Keratinocyte (primary cell): ENCODE data around the gene FBXO47. TPM values are rescaled to one million over a fixed set of nuclear protein-coding genes. Genes with fewer than 3 reads are reported as not detected.

Source experiments
- DNase-seq: peaks from one replicate; pipeline ENCODE4 v3.0.0-alpha.2; 2011; ENCODE audit warnings: low read depth, missing footprints, low spot score
- FAIRE-seq: peaks from 2 replicates; lab custom pipeline; 2011; peaks lifted over from hg19 to GRCh38; lab: Jason Lieb, UNC
- H2AFZ ChIP-seq: 2 replicates; pipeline ENCODE4 v1.6.0; 2012; ENCODE audit warnings: low read length, control low read depth, inconsistent platforms; ENCODE audit not compliant: control insufficient read depth
- H3K27ac ChIP-seq: 2 replicates; pipeline ENCODE4 v1.5.1; 2011; ENCODE audit warnings: low read length; ENCODE audit not compliant: control insufficient read depth, insufficient read depth
- H3K27me3 ChIP-seq: 3 replicates; pipeline ENCODE4 v1.6.0; 2011; ENCODE audit warnings: low read length; ENCODE audit not compliant: control insufficient read depth, insufficient read depth; ENCODE audit errors: extremely low read depth
- H3K36me3 ChIP-seq, 2 experiments: 2 replicates in 1 of 2; 3 replicates in 1 of 2; pipeline ENCODE4 v1.5.1; 2011; ENCODE audit warnings: low read length in 2 of 2, mild to moderate bottlenecking in 1 of 2; ENCODE audit not compliant: control insufficient read depth in 2 of 2, insufficient read depth in 2 of 2; ENCODE audit errors: extremely low read depth in 1 of 2
- H3K4me1 ChIP-seq: 3 replicates; pipeline ENCODE4 v1.5.1; 2011; ENCODE audit warnings: low read length; ENCODE audit not compliant: control insufficient read depth, insufficient read depth; ENCODE audit errors: extremely low read depth
- H3K4me2 ChIP-seq: 3 replicates; pipeline ENCODE4 v1.6.0; 2011; ENCODE audit warnings: low read depth, low read length; ENCODE audit not compliant: control insufficient read depth, insufficient read depth; ENCODE audit errors: extremely low read depth
- H3K4me3 ChIP-seq, 3 experiments: fragments of 200-600 bp in 1 of 3; sonication (generic) in 1 of 3; 2 replicates in 2 of 3; 3 replicates in 1 of 3; pipeline ENCODE4 v1.5.1; 2011 to 2016; ENCODE audit warnings: low read length in 3 of 3, mild to moderate bottlenecking in 3 of 3, control low read depth in 2 of 3, inconsistent platforms in 1 of 3, low read depth in 1 of 3, mixed read lengths in 1 of 3, mixed run types in 1 of 3, moderate library complexity in 1 of 3; ENCODE audit not compliant: control insufficient read depth in 2 of 3, insufficient read depth in 2 of 3; ENCODE audit errors: extremely low read depth in 1 of 3
- H3K79me2 ChIP-seq: 2 replicates; pipeline ENCODE4 v1.6.0; 2012; ENCODE audit warnings: low read length; ENCODE audit not compliant: control insufficient read depth, insufficient read depth
- H3K9ac ChIP-seq: 3 replicates; pipeline ENCODE4 v1.6.0; 2011; ENCODE audit warnings: low read length; ENCODE audit not compliant: control insufficient read depth, insufficient read depth; ENCODE audit errors: extremely low read depth
- H3K9me1 ChIP-seq: 3 replicates; pipeline ENCODE4 v1.6.0; 2011; ENCODE audit warnings: low read length; ENCODE audit not compliant: control insufficient read depth, insufficient read depth; ENCODE audit errors: extremely low read depth
- H3K9me3 ChIP-seq: 2 replicates; pipeline ENCODE4 v1.5.1; 2012; ENCODE audit warnings: low read depth, low read length; ENCODE audit not compliant: control insufficient read depth
- H4K20me1 ChIP-seq: 3 replicates; pipeline ENCODE4 v1.6.0; 2011; ENCODE audit warnings: low read length; ENCODE audit not compliant: control insufficient read depth, insufficient read depth; ENCODE audit errors: extremely low read depth
- CTCF ChIP-seq, 3 experiments: IDR thresholded peaks in 1 of 3; conservative IDR thresholded peaks in 1 of 3; optimal IDR thresholded peaks in 1 of 3; 2 replicates in 2 of 3; 3 replicates in 1 of 3; pipeline versions ENCODE3 to v1.5.1; 2011; ENCODE audit warnings: low read length in 3 of 3, mild to moderate bottlenecking in 3 of 3, moderate library complexity in 2 of 3, control low read depth in 1 of 3, inconsistent platforms in 1 of 3; ENCODE audit not compliant: insufficient read depth in 2 of 3; ENCODE audit errors: extremely low read depth in 1 of 3
- EZH2 ChIP-seq: IDR thresholded peaks from one replicate; pipeline ENCODE4 v1.6.1; 2012; ENCODE audit warnings: inconsistent platforms, mild to moderate bottlenecking, low read length, moderate library complexity
- dilution Hi-C: fragments of 300-500 bp; cut with MboI; formaldehyde crosslinking; loops from one replicate; pipeline ENCODE4 v1.7.0; 2020; ENCODE audit warnings: low sequenced_read_pairs; ENCODE audit not compliant: extremely low pct_ligation_motif_present
- polyA plus RNA-seq, 5 experiments: library from polyadenylated mRNA; depleted of rRNA in 3 of 5; stranded (reverse) in 3 of 5; stranded (forward) in 1 of 5; unstranded in 1 of 5; fragments of >200 nt; gene quantifications; 1 replicate in 1 of 5; 2 replicates in 3 of 5; 3 replicates in 1 of 5; pipeline versions ENCODE4 v1.2.1 to v1.2.3, GENCODE V29; 2011 to 2012; ENCODE audit warnings: missing spikeins in 2 of 5, low read depth in 1 of 5, low replicate concordance in 1 of 5

FBXO47 gene
- polyA plus RNA-seq, 1 donor (not counting 4 experiments of a cell fraction or from before 2014, with no cell fraction given), result not detected

- FAIRE-seq (peak; percentile 95), DNase-seq (peak; percentile 74)
- Histone ChIP-seq H3K4me3 (no peak overlapping the region), H3K9me1 (no peaks in the 10 kb centered on the region), H3K4me2 (peak overlapping the region; percentile 3), H3K27me3 (no peaks in the 10 kb centered on the region), H2AFZ (no peak overlapping the region), H3K79me2 (peaks cover 28% of the 10 kb centered on the region), H3K9me3 (no peaks in the 10 kb centered on the region), H3K9ac (no peak overlapping the region), H3K4me1 (peaks cover 20% of the 10 kb centered on the region), H4K20me1 (no peaks in the 10 kb centered on the region), H3K27ac (peak overlapping the region; percentile 29), H3K36me3 (peaks cover 27 to 31% of the 10 kb centered on the region in 2 experiments)
- dilution Hi-C loops, result no loop called here
- TF ChIP-seq EZH2 (no peak), CTCF (optimal IDR thresholded peaks at IDR 0.05 in 1 of 3, IDR thresholded peaks at IDR 0.05 in 1 of 3, conservative IDR thresholded peaks at IDR 0.05 in 1 of 3; ENCODE audit: extremely low read depth in 1 of 3, insufficient read depth in 2 of 3, low read length in 3 of 3) (no peak)
Measured at GRCh38 chr17:38900978-38901656, 66.1 kb downstream of the FBXO47 start.

GRCh38 chr17:38899421-38899820 lies 67.8 kb downstream of the FBXO47 start:
- H3K36me3 ChIP-seq, result peaks cover 29 to 37% of the 10 kb centered on the region in 2 experiments
- H3K4me3 ChIP-seq, result no peak overlapping the region
- no peaks in the 10 kb centered on the region for H3K9me1 ChIP-seq
- H4K20me1 ChIP-seq, result no peaks in the 10 kb centered on the region
- no peak overlapping the region for H3K27ac ChIP-seq
- no peak overlapping the region for H2AFZ ChIP-seq
- H3K9me3 ChIP-seq, result no peaks in the 10 kb centered on the region
- FAIRE-seq, result no peak
- TF ChIP-seq EZH2 (no peak), CTCF (optimal IDR thresholded peaks at IDR 0.05 in 1 of 3, IDR thresholded peaks at IDR 0.05 in 1 of 3, conservative IDR thresholded peaks at IDR 0.05 in 1 of 3; ENCODE audit: extremely low read depth in 1 of 3, insufficient read depth in 2 of 3, low read length in 3 of 3) (no peak)
- no peak overlapping the region for H3K9ac ChIP-seq
- DNase-seq, result no peak
- peaks cover 15% of the 10 kb centered on the region for H3K79me2 ChIP-seq
- peaks cover 20% of the 10 kb centered on the region for H3K4me1 ChIP-seq
- dilution Hi-C loops, result no loop called here
- no peaks in the 10 kb centered on the region for H3K27me3 ChIP-seq
- H3K4me2 ChIP-seq, result no peak overlapping the region
